Activated CD8-positive, alpha-beta memory T cell treated with anti-CD3 and anti-CD28 coated beads for 24 hours (primary cell): Measurements from ENCODE around the gene TMEM9.

Experiments used
- DNase-seq: peaks from one replicate; pipeline ENCODE4 v3.0.0-alpha.2; 2020

TMEM9 gene

DNA sequence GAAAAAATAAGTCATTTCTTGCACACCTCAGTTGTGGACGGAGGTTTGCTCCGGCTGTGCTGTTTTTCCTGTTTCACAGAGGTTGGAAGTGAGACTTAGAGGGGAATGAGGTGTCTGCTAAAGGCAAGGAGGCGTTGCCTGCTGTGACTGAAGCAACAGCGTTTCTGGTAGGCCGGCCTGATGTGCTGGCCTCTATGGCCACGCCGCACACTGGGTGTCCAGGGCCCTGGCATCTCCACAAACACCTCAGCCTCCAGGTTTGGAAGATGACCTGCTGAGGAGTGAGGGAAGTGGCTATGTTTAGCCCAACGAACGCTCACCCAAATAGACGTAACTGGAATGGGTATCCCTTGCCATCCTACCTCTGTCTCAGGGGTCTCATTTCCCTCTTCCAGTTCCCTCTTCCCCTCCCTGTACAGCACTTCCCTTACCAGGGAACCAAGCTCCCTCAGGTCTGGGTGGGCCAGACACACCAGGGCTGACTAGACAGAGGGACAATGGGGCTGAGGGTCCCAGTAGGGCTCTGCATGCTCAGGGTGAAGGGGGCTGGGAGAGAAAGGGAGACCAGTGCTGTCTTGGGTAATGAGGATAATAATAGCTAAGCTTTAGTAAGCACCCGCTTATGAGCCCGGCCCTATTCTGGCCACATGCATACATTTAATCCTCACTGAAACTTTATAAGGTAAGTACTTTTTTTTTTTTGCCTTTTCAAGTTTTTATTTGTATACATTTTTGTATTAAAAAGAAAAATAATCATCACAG lies 53.9 kb downstream of the TMEM9 start:
- no peak for DNase-seq

- no peak for DNase-seq
These were observed 55.1 kb downstream of the TMEM9 start for GRCh38 chr1:201098992-201099677.

DNA sequence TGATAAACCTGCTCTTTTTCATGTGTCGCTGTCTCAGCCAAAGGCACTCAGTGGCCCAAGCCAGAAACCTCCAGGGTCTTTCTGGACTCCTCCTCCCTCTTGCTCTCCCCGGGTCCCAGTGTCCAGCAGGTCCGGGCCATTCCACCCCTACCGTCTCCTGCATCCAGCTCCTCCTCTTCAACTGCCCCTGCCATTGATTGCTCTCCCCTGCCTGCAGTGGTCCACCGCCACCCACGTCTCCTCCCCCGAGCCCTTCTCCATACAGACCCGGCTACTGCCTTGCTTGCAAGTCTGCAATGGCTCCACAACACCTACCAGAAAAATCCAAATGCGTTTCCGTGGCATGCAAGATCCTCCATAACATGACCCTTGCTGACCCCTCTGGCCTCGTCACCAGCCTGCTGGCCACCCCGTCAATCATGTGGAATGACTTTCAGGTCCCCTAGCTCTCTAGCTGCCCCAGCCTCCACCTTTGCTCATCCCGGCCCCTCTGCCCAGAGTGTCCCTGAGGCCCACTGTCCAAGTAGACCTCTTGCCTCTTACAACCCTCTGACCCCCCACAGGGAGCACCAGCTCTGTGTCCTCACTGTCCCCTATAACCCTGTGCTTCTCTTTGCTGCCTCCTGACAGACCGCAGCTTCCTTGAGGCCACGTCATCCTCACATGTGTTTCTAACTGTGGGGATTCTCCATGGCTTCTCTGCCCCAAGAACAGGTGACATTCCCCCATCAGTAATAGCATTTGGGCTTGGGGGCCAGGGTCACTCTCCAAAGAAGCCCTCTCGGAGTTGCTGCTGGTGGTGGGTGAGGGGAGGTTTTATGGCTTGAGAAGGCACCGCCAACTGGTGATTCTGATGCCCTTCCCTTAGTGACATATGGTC lies 57.1 kb downstream of the TMEM9 start:
- no peak for DNase-seq

GRCh38 chr1:201096041-201096461 lies 58.2 kb downstream of the TMEM9 start:
- DNase-seq = no peak

- no peak for DNase-seq
These were observed 58.7 kb downstream of the TMEM9 start for GRCh38 chr1:201095581-201095980.

- no peak for DNase-seq
These were observed 59.4 kb downstream of the TMEM9 start for GRCh38 chr1:201094832-201095231.

- no peak for DNase-seq
These were observed 60.3 kb downstream of the TMEM9 start for GRCh38 chr1:201093962-201094361.

- no peak for DNase-seq
These were observed 60.7 kb downstream of the TMEM9 start for GRCh38 chr1:201093561-201093960.

DNA sequence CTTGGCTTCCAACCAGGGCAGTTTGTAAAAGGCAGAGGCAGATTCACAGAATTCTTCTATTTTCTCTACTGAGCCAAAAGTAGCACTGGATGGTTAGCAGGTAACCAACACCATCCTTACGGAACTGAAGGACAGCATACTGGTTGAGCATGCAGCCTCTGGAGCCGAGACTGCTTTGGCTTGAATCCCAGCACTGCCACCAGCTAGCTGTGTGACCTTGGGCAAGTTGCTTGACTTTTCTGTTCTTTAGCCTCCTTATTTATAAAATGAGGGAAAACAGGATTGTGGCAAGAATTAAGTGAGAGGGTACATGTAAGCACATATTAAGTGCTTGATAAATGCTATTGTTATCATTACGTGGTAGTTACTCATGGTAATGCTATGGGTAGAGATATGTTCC lies 61.5 kb downstream of the TMEM9 start:
- no peak for DNase-seq

GRCh38 chr1:201091256-201091655 lies 63.0 kb downstream of the TMEM9 start:
- DNase-seq = no peak

GRCh38 chr1:201090541-201090940 lies 63.7 kb downstream of the TMEM9 start:
- no peak for DNase-seq

DNA sequence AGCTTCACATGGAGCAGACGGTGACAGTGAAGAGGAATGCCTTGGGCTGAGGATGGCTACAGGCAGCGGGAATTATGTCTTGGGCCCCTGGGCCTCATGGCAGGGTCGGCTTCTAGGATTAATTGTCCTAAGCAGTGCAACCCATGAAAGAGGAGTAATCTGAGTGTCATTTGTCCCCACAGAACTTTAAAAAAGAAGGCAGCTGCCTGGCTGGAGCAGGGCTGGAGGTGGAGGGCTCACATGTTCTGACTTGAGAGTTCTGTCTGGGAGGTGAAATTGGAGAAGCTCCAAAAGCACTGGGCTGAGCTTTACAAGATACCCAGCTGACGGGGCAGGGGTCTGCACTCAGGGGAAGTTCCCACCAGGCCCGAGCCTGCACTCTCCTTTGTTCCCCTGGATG lies 64.7 kb downstream of the TMEM9 start:
- no peak for DNase-seq

GRCh38 chr1:201088901-201089525 lies 65.3 kb downstream of the TMEM9 start:
- DNase-seq = no peak

- no peak for DNase-seq
These were observed 65.9 kb downstream of the TMEM9 start for GRCh38 chr1:201088395-201088794.

DNA sequence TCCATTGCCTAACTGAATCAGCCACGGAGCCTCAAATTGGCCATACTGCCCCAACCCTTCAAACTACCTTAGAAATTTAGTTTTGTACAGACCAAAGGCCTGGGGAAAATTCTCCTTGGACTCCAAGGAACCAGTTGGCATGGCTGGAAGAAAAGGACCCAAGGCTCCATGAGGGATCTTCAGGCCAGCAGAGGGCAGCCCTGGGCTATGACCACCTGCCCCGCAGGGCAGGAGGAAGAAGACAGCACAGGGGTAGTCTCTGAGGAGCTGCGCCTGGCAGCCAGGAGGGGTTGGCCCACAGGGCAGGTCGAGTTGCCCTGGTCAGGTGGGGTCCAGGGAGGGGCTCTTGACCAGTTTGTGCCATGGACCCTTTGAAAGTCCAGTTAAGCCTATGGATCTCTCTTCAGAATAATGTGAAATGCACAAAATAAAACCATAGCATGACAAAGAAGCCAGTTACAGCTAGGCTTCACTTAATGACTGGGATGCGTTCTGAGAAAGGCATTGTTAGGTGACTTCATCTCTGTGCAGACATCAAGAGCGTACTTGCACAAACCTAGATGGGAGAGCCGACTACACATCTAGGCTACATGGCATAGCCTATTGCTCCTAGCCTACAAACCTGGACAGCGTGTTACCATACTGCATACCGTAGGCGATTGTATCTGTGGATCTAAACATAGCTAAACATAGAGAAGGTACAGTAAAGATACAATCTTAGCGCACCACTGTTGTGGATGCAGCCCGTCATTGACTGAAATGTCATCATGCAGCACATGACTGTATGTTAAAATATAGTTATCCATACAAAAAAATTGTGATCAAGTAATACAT lies 68.2 kb downstream of the TMEM9 start:
- peak; percentile 61 for DNase-seq
